ENCODE measurements around the gene EMC1. TPM values are rescaled to one million over a fixed set of nuclear protein-coding genes. Genes with fewer than 3 reads are reported as not detected.
"Not testable (repeated sequence)": the region's sequence is repeated elsewhere in the genome, so short reads cannot be mapped to it uniquely, and the experiment has no call there.

The EMC1 gene
- polyA plus RNA-seq, 1 donor from 2014 or later: 19.5 TPM

- H3K27me3 Mint-ChIP-seq: no peaks in the 10 kb centered on the region
- no peaks in the 10 kb centered on the region for H3K4me1 Mint-ChIP-seq
- peak overlapping the region in 2 of 3 donors; percentile 71 to 81 for H3K27ac Mint-ChIP-seq
- peak overlapping the region in 1 of 4 donors; percentile 19 for H3K4me3 Mint-ChIP-seq
- peaks cover 6% of the 10 kb centered on the region for H3K36me3 Mint-ChIP-seq
- H3K9me3 Mint-ChIP-seq: no peaks in the 10 kb centered on the region
Observed at GRCh38 chr1:19240673-19241538, 10.4 kb downstream of the EMC1 start.

DNA sequence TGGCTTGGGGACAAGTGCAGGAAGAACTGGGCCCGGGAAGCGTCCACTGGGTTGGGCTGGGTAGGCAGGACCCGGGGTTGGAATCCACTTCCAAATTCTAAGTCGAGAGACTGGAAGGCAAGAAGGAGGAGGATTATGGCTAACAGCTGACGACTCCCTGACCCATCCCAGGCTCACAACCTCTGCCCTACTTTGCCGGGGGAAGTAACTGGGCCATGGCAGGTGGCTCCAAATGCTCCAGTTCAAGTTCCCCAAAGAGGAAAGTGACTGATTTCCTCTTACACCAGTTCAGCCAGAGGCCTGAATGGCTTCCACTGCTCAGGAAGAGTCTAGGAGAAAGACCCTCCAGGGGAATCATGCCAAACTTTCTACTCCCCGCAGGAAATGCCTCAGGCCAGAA, 11.4 kb downstream of the EMC1 start:
- H3K9me3 Mint-ChIP-seq: no peaks in the 10 kb centered on the region
- H3K4me3 Mint-ChIP-seq: no peak overlapping the region
- H3K27ac Mint-ChIP-seq: peak overlapping the region in 1 of 3 donors; percentile 71
- H3K27me3 Mint-ChIP-seq: no peaks in the 10 kb centered on the region
- no peaks in the 10 kb centered on the region for H3K4me1 Mint-ChIP-seq
- peaks cover 6% of the 10 kb centered on the region for H3K36me3 Mint-ChIP-seq

DNA sequence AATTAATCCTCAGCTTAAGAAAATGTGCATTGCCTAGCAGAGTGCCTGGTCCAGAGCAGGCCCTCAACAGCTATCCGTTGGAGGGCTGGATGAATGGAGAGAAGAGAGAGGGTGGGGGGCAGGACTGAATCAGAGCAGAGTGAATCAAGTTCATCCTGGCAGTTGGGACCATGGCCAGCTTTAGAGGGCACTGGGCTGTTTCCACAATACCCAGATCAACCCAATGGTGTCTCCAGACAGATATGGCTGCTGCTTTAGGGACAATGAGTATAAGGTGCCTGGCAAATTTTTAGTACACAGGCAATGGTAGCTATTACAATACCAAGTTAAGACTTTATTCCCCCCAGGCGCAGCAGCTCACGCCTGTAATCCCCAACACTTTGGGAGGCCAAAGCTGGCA, 17.1 kb downstream of the EMC1 start:
- Mint-ChIP-seq H3K4me1 (no peaks in the 10 kb centered on the region), H3K4me3 (no peak overlapping the region), H3K9me3 (no peaks in the 10 kb centered on the region), H3K27ac (no peak overlapping the region), H3K36me3 (peaks cover 6% of the 10 kb centered on the region), H3K27me3 (no peaks in the 10 kb centered on the region)

DNA sequence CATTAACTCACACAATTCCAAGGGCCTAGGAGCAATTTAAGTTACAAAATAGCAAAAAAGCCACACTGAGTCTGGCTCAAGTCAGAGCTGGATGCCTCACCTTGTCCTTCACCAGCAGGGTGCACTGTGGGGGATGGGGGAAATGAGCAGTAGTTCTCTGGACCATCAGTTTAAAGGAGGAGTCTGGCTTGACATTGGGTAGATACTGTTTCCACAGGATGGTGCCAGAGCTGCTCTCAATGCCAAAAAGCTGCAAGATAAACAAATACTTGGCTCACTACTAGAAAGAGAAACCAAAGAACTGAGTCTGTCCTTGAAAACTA, 18.8 kb downstream of the EMC1 start:
- peaks cover 0 to 1% (median 0%) of the 10 kb centered on the region in 3 donors for H3K4me1 Mint-ChIP-seq
- H3K36me3 Mint-ChIP-seq: peaks cover 2% of the 10 kb centered on the region
- no peaks in the 10 kb centered on the region for H3K9me3 Mint-ChIP-seq
- no peak overlapping the region for H3K27ac Mint-ChIP-seq
- no peaks in the 10 kb centered on the region for H3K27me3 Mint-ChIP-seq
- no peak overlapping the region for H3K4me3 Mint-ChIP-seq

DNA sequence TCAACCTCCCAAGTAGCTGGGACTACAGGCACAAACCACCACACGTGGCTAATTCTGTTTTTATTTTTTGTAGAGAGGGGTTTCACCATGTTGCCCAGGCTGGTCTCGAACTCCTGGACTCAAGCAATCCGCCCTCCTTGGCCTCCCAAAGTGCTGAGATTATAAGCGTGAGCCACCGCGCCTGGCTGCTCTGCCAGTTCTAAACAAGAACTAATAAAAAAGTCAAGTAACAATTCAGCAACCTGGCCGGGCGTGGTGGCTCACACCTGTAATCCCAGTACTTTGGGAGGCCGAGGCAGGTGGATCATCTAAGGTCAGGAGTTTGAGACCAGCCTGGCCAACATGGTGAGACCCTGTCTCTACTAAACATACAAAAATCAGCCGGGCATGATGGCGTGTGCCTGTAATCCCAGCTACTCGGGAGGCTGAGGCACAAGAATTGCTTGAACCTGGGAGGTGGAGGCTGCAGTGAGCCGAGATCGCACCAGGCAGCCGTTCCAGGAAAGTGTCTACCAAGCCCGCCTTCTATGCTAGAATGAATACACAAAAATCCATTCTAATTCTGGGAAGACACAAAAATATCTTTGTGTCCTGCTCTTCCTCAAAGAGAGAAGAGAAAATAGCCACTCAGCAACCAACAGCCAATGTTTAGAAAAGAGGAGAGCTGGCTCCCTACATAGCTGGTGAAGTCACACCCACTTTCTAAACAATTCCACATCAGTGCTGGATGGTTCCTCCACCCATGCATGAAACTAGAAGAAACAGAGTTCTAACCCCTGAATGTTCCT, 19.4 kb downstream of the EMC1 start:
- not testable (repeated sequence) for H3K4me3 Mint-ChIP-seq, H3K27ac Mint-ChIP-seq, H3K27me3 Mint-ChIP-seq, H3K36me3 Mint-ChIP-seq, H3K4me1 Mint-ChIP-seq, H3K9me3 Mint-ChIP-seq

GRCh38 chr1:19229828-19230325, 21.4 kb downstream of the EMC1 start:
- Mint-ChIP-seq H3K4me1 (peaks cover 0 to 1% (median 0%) of the 10 kb centered on the region in 3 donors), H3K9me3 (no peaks in the 10 kb centered on the region), H3K27ac (no peak overlapping the region), H3K4me3 (no peak overlapping the region), H3K36me3 (no peaks in the 10 kb centered on the region), H3K27me3 (no peaks in the 10 kb centered on the region)

- peaks cover 0 to 1% (median 0%) of the 10 kb centered on the region in 3 donors for H3K4me1 Mint-ChIP-seq
- H3K36me3 Mint-ChIP-seq: no peaks in the 10 kb centered on the region
- no peak overlapping the region for H3K27ac Mint-ChIP-seq
- H3K9me3 Mint-ChIP-seq: no peaks in the 10 kb centered on the region
- H3K27me3 Mint-ChIP-seq: no peaks in the 10 kb centered on the region
- H3K4me3 Mint-ChIP-seq: no peak overlapping the region
Observed at GRCh38 chr1:19229229-19229628, 22.1 kb downstream of the EMC1 start.

DNA sequence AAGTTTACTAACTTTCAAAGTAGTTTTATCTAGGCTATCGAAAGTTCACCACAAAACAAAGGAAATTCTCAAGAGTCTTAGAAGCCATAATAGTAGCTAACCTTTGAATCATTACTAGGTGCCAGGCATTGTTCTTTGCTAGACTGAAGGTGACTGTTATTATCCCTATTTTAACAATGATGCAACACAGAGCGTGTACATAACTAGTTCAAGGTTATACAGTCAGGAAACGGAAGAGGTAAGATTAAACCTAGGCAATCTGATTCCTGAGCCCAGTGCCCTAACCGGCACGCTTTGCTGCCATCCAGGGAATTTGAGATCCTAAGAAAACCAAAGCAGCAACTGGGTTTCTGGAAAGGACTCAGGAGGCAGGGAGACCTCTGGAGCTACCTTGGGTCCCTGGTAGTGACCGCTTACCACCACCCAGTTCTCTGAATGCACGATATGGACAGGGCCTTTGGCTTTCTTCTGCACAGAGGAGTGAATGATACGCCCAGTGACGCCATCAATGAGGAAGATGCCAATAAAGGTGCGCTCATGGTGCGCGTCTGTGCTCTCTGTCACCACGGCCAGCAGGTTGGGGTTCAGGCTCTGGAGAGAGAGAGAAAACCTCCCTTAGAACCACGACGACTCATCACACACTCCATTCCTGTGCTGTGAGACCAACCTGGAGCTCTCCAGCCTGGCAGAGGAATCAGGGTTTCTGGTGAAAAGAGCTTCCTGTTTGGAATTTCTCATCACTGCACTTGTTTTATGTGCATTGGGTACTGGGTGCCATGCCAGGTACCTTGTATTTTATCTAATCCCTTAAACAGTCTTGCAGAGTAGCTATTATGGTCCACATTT, 28.1 kb downstream of the EMC1 start:
- Mint-ChIP-seq H3K9me3 (no peaks in the 10 kb centered on the region), H3K36me3 (peaks cover 4% of the 10 kb centered on the region), H3K27ac (peak overlapping the region in 1 of 3 donors; percentile 53)

DNA sequence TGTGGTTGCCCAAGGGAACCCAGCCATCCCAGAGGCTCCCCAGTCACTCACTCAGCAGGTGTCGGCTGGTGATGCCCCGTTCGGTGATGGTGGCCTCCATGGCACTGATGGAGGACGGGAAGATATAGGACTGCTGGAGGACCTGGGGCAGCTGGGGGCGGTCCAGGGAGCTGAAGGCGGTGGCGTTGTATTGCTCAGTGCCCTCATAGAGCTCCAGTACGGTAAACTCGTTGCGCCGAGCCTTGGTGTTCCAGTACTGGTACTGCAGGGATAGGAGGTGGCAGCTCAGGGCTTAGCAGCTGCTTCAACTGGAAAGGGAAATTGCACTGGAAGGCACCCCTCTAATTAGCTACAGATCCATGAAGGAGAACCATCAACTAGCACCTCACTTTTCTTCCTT, 28.8 kb downstream of the EMC1 start:
- Mint-ChIP-seq H3K4me1 (peaks cover 0 to 6% (median 0%) of the 10 kb centered on the region in 3 donors), H3K27me3 (no peaks in the 10 kb centered on the region), H3K9me3 (no peaks in the 10 kb centered on the region), H3K27ac (no peak overlapping the region), H3K36me3 (peaks cover 4% of the 10 kb centered on the region), H3K4me3 (no peak overlapping the region)

More for the DNA sequence above, 28.1 kb downstream of the EMC1 start:
- no peaks in the 10 kb centered on the region for H3K27me3 Mint-ChIP-seq
- peaks cover 0 to 6% (median 1%) of the 10 kb centered on the region in 3 donors for H3K4me1 Mint-ChIP-seq
- H3K4me3 Mint-ChIP-seq: no peak overlapping the region

- no peak overlapping the region for H3K27ac Mint-ChIP-seq
- peaks cover 5% of the 10 kb centered on the region for H3K36me3 Mint-ChIP-seq
- H3K4me3 Mint-ChIP-seq: no peak overlapping the region
- H3K27me3 Mint-ChIP-seq: no peaks in the 10 kb centered on the region
- peaks cover 0 to 6% (median 0%) of the 10 kb centered on the region in 3 donors for H3K4me1 Mint-ChIP-seq
- H3K9me3 Mint-ChIP-seq: no peaks in the 10 kb centered on the region
Observed at GRCh38 chr1:19220991-19221390, 30.3 kb downstream of the EMC1 start.

- Mint-ChIP-seq H3K36me3 (peaks cover 5% of the 10 kb centered on the region), H3K4me3 (no peak overlapping the region), H3K9me3 (no peaks in the 10 kb centered on the region), H3K27ac (peak overlapping the region in 2 of 3 donors; percentile 12 to 75), H3K4me1 (peaks cover 0 to 6% (median 2%) of the 10 kb centered on the region in 3 donors), H3K27me3 (no peaks in the 10 kb centered on the region)
Observed at GRCh38 chr1:19220080-19220846, 31.1 kb downstream of the EMC1 start.

- Mint-ChIP-seq H3K4me1 (peaks cover 0 to 8% (median 2%) of the 10 kb centered on the region in 3 donors), H3K4me3 (no peak overlapping the region), H3K36me3 (peaks cover 5% of the 10 kb centered on the region), H3K27me3 (no peaks in the 10 kb centered on the region), H3K27ac (no peak overlapping the region), H3K9me3 (no peaks in the 10 kb centered on the region)
Observed at GRCh38 chr1:19219451-19219850, 31.9 kb downstream of the EMC1 start.

- not testable (repeated sequence) for H3K27ac Mint-ChIP-seq, H3K4me3 Mint-ChIP-seq, H3K36me3 Mint-ChIP-seq, H3K27me3 Mint-ChIP-seq, H3K9me3 Mint-ChIP-seq
- H3K4me1 Mint-ChIP-seq: peaks cover 0 to 13% (median 12%) of the 10 kb centered on the region in 3 donors
Observed at GRCh38 chr1:19216585-19216984, 34.7 kb downstream of the EMC1 start.

- Mint-ChIP-seq H3K27ac (peak overlapping the region in 1 of 3 donors; percentile 90), H3K4me3 (peak overlapping the region in 1 of 4 donors; percentile 48), H3K27me3 (no peaks in the 10 kb centered on the region), H3K9me3 (no peaks in the 10 kb centered on the region), H3K36me3 (peaks cover 1% of the 10 kb centered on the region), H3K4me1 (peaks cover 17 to 28% (median 23%) of the 10 kb centered on the region in 3 donors)
Observed at GRCh38 chr1:19213580-19213979, 37.7 kb downstream of the EMC1 start.
